ENCODE measurements around the gene GLIPR2.

- TF ChIP-seq, protein P1, sequence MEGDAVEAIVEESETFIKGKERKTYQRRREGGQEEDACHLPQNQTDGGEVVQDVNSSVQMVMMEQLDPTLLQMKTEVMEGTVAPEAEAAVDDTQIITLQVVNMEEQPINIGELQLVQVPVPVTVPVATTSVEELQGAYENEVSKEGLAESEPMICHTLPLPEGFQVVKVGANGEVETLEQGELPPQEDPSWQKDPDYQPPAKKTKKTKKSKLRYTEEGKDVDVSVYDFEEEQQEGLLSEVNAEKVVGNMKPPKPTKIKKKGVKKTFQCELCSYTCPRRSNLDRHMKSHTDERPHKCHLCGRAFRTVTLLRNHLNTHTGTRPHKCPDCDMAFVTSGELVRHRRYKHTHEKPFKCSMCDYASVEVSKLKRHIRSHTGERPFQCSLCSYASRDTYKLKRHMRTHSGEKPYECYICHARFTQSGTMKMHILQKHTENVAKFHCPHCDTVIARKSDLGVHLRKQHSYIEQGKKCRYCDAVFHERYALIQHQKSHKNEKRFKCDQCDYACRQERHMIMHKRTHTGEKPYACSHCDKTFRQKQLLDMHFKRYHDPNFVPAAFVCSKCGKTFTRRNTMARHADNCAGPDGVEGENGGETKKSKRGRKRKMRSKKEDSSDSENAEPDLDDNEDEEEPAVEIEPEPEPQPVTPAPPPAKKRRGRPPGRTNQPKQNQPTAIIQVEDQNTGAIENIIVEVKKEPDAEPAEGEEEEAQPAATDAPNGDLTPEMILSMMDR (conservative IDR thresholded peaks at IDR 0.05): no peak
- no peak for TF ChIP-seq ZFX (IDR thresholded peaks at IDR 0.05)
Observed at GRCh38 chr9:36174271-36174670, 37.7 kb downstream of the GLIPR2 start.
